ENCODE data around the gene SYT2. TPM values are rescaled to one million over a fixed set of nuclear protein-coding genes. Genes with fewer than 3 reads are reported as not detected.

Gene SYT2
- total RNA-seq, 1 experiment from 2014 or later: not detected

- RAD21 ChIA-PET (ENCODE audit: low non-redundant PET in 1 of 2, low total read pairs in 2 of 2, uncharacterized antibody in 2 of 2, unreplicated experiment in 2 of 2): no interaction called here
- no peak for TF ChIP-seq POLR2A (IDR thresholded peaks at IDR 0.05; ENCODE audit: borderline replicate concordance, extremely low read depth, insufficient read depth, insufficient read length)
- TF ChIP-seq REST (IDR thresholded peaks at IDR 0.05; ENCODE audit: low read depth): no peak
- no TSS peak for BruUV-seq (replicated peaks)
Observed at GRCh38 chr1:202725526-202725925, 15.3 kb upstream of the SYT2 start.

GRCh38 chr1:202723708-202724107 is 13.5 kb upstream of the SYT2 start:
- no peak overlapping the region for H3K27ac ChIP-seq (ENCODE audit: low read depth, low read length)
- no peaks in the 10 kb centered on the region for H3K9me3 ChIP-seq (ENCODE audit: control insufficient read depth in 1 of 2, insufficient read depth in 1 of 2, low read depth in 1 of 2, low read length in 2 of 2)
- no peak for ATAC-seq
- TF ChIP-seq REST (IDR thresholded peaks at IDR 0.05; ENCODE audit: low read depth): no peak
- no peak for TF ChIP-seq ZFX (IDR thresholded peaks at IDR 0.05)
- no peak for TF ChIP-seq EGR1 (IDR thresholded peaks at IDR 0.05; ENCODE audit: low read depth)
- TF ChIP-seq ELF1 (IDR thresholded peaks at IDR 0.05; ENCODE audit: borderline replicate concordance, low read depth): no peak
- TF ChIP-seq CEBPB (IDR thresholded peaks at IDR 0.05; ENCODE audit: low read depth): no peak
- TF ChIP-seq EZH2 (IDR thresholded peaks at IDR 0.05): no peak
- TF ChIP-seq EZH2phosphoT487 (IDR thresholded peaks at IDR 0.05; ENCODE audit: borderline replicate concordance): no peak
- no peak for TF ChIP-seq SIN3A (IDR thresholded peaks at IDR 0.05; ENCODE audit: low read depth)
- no peak for TF ChIP-seq RAD21 (IDR thresholded peaks at IDR 0.05; ENCODE audit: low read depth)
- no peaks in the 10 kb centered on the region for H3K9me2 ChIP-seq (ENCODE audit: insufficient read depth)
- H3K27me3 ChIP-seq (ENCODE audit: insufficient read depth, low read length): no peaks in the 10 kb centered on the region
- DNase-seq (ENCODE audit: low read depth, low spot score): no peak
- no peaks in the 10 kb centered on the region for H3K79me2 ChIP-seq (ENCODE audit: insufficient read depth, low read length)
- no peaks in the 10 kb centered on the region for H4K20me1 ChIP-seq (ENCODE audit: insufficient read depth)
- peaks cover 0 to 9% of the 10 kb centered on the region in 2 experiments; a peak in 1 of 4 replicates for H3K36me3 ChIP-seq (ENCODE audit: control insufficient read depth in 1 of 2, insufficient read depth in 2 of 2, low read length in 2 of 2)
- H3K4me3 ChIP-seq (replicated peaks in 1 of 2; ENCODE audit: low read depth in 1 of 2, low read length in 2 of 2): no peak overlapping the region
- BruUV-seq (replicated peaks): no TSS peak
- H3K4me2 ChIP-seq (ENCODE audit: low read length): no peak overlapping the region
- H2AFZ ChIP-seq (ENCODE audit: low read depth, low read length, poor library complexity, severe bottlenecking): no peak overlapping the region
- H3K9ac ChIP-seq (ENCODE audit: low read length): no peak overlapping the region
- H3K4me1 ChIP-seq (ENCODE audit: control insufficient read depth in 1 of 2, insufficient read depth in 2 of 2, low read length in 2 of 2): no peaks in the 10 kb centered on the region
- ChIA-PET CTCF (no interaction called here), RAD21 (ENCODE audit: low non-redundant PET in 1 of 2, low total read pairs in 2 of 2, uncharacterized antibody in 2 of 2, unreplicated experiment in 2 of 2) (no interaction called here), POLR2A (no interaction called here)
- intact Hi-C loops (cut with micrococcal nuclease): no loop called here

More at GRCh38 chr1:202725526-202725925, 15.3 kb upstream of the SYT2 start:
- no peaks in the 10 kb centered on the region for H3K9me2 ChIP-seq (ENCODE audit: insufficient read depth)
- H3K27ac ChIP-seq (ENCODE audit: low read depth, low read length): no peak overlapping the region
- H3K9ac ChIP-seq (ENCODE audit: low read length): no peak overlapping the region
- H3K36me3 ChIP-seq (ENCODE audit: control insufficient read depth in 1 of 2, insufficient read depth in 2 of 2, low read length in 2 of 2): peaks cover 4 to 19% of the 10 kb centered on the region in 2 experiments; a peak in 2 of 4 replicates
- no peaks in the 10 kb centered on the region for H3K79me2 ChIP-seq (ENCODE audit: insufficient read depth, low read length)
- no peak overlapping the region for H2AFZ ChIP-seq (ENCODE audit: low read depth, low read length, poor library complexity, severe bottlenecking)
- no peaks in the 10 kb centered on the region for H3K9me3 ChIP-seq (ENCODE audit: control insufficient read depth in 1 of 2, insufficient read depth in 1 of 2, low read depth in 1 of 2, low read length in 2 of 2)
- ATAC-seq (no peak), DNase-seq (ENCODE audit: low read depth, low spot score) (no peak)
- intact Hi-C loops (cut with micrococcal nuclease): no loop called here
- no peaks in the 10 kb centered on the region for H4K20me1 ChIP-seq (ENCODE audit: insufficient read depth)
- ChIA-PET POLR2A (no interaction called here), CTCF (no interaction called here)
- H3K4me2 ChIP-seq (ENCODE audit: low read length): no peak overlapping the region
- no peaks in the 10 kb centered on the region for H3K27me3 ChIP-seq (ENCODE audit: insufficient read depth, low read length)
- H3K4me1 ChIP-seq (ENCODE audit: control insufficient read depth in 1 of 2, insufficient read depth in 2 of 2, low read length in 2 of 2): no peaks in the 10 kb centered on the region
- no peak overlapping the region for H3K4me3 ChIP-seq (replicated peaks in 1 of 2; ENCODE audit: low read depth in 1 of 2, low read length in 2 of 2)
